Heart left ventricle (tissue), 16 donors: ENCODE results near the gene WIPF1. TPM values are rescaled to one million over a fixed set of nuclear protein-coding genes. Genes with fewer than 3 reads are reported as not detected.
"Not testable (repeated sequence)": the region's sequence is repeated elsewhere in the genome, so short reads cannot be mapped to it uniquely, and the experiment has no call there.

Experiments
- ATAC-seq, 4 donors: fragments of 200-7000 bp; cut with Tn5 transposase; one replicate each; pipeline ENCODE4 v1.9.1; 2020 to 2022; ENCODE audit warnings: moderate library complexity in 4 of 4, mild to moderate bottlenecking in 3 of 4, moderate number of reproducible peaks in 1 of 4
- DNase-seq, 5 donors: peaks; one replicate each; pipeline ENCODE4 v3.0.0-alpha.2; 2020
- H3K27ac ChIP-seq, 12 donors: fragments of 200-600 bp; sonication (generic) in 4 of 12; one replicate each; pipeline versions ENCODE4 v1.5.0 to v1.8.0; 2016 to 2022; ENCODE audit warnings: mild to moderate bottlenecking in 2 of 12
- H3K27me3 ChIP-seq, 9 donors: fragments of 200-600 bp; sonication (generic) in 2 of 9; one replicate each; pipeline versions ENCODE4 v1.5.1 to v1.8.0; 2016 to 2022; ENCODE audit warnings: mild to moderate bottlenecking in 3 of 9
- H3K36me3 ChIP-seq, 9 donors: fragments of 200-600 bp; sonication (generic) in 2 of 9; one replicate each; pipeline versions ENCODE4 v1.5.0 to v1.8.0; 2018 to 2022; ENCODE audit warnings: mild to moderate bottlenecking in 2 of 9
- H3K4me1 ChIP-seq, 12 donors: fragments of 200-600 bp; sonication (generic) in 4 of 12; one replicate each; pipeline versions ENCODE4 v1.5.0 to v1.8.0; 2016 to 2022; ENCODE audit warnings: mild to moderate bottlenecking in 3 of 12
- H3K4me3 ChIP-seq, 12 donors: fragments of 200-600 bp; sonication (generic) in 4 of 12; one replicate each; pipeline versions ENCODE4 v1.5.0 to v1.8.0; 2017 to 2022; ENCODE audit warnings: mild to moderate bottlenecking in 9 of 12, moderate library complexity in 4 of 12
- H3K9me3 ChIP-seq, 12 donors: fragments of 200-600 bp; sonication (generic) in 4 of 12; one replicate each; pipeline versions ENCODE4 v1.5.0 to v1.8.0; 2016 to 2022; ENCODE audit warnings: mild to moderate bottlenecking in 1 of 12
- CTCF ChIP-seq, 12 donors: fragments of 200-600 bp; sonication (generic) in 4 of 12; IDR thresholded peaks; one replicate each; pipeline versions ENCODE4 v1.5.0 to v1.8.0; 2018 to 2022; ENCODE audit warnings: antibody characterized with exemption in 12 of 12, mild to moderate bottlenecking in 5 of 12
- POLR2A ChIP-seq, 2 donors: fragments of 450-650 bp; IDR thresholded peaks; one replicate each; pipeline ENCODE4 v1.6.1; 2017; ENCODE audit warnings: antibody characterized with exemption in 2 of 2, mild to moderate bottlenecking in 2 of 2, moderate library complexity in 2 of 2
- WGBS, 4 donors: extraction: QIAGEN DNeasy Blood & Tissue Kit in 2 of 4; methylation state at CpG; one replicate each; pipeline versions ENCODE4 v1.1.5 to v1.1.7; 2013 to 2018; 5-methylcytosine and 5-hydroxymethylcytosine counted together
- intact Hi-C, 10 donors: fragments of 100-400 bp; cut with DNase I; formaldehyde crosslinking; loops; one replicate each; pipeline versions ENCODE4 v1.11.1 to v1.14.2; 2022
- polyA plus RNA-seq, 2 donors: library from polyadenylated mRNA; stranded (reverse); fragments of 200-250 nt; gene quantifications; one replicate each; pipeline ENCODE4 v1.2.3, GENCODE V29; 2013
- total RNA-seq, 9 donors: library from RNA; depleted of rRNA in 2 of 9; stranded (reverse); fragments of >200 nt in 2 of 9; fragmentation: NEBNext Ultra II Directional in 3 of 9; extraction: Animal tissue kit (Norgen Biotek cat#: 25700) in 3 of 9; gene quantifications; one replicate each; pipeline versions ENCODE4 v1.1.0 to v1.2.4, GENCODE V29; 2016 to 2023
- donor health status: ischemic (EF 13 %, LVEDD 7.1; RV severe dilation, severe dysfunction).
- donor health status: healthy with polysubstance abuse.
- donor health status: DM: no; HTN: yes; CAD: no.
- donor health status: DM: no; HTN: no; CAD: no.
- donor health status: ischemic (EF 25% LVEDD 6.9; RV normal size, moderate dysfunction).
- donor health status: ischemic (EF 25% LVEDD 5.7; RV mildly dilated, moderate dysfunction).
- donor health status: healthy.
- donor health status: DM: yes; HTN: yes; CAD: no.
- donor health status: ischemic (EF 35%, LVEDD 5.7; RV mildly dilated, moderate dysfunction).
- donor health status: nonischemic (EF 11% LVEDD 7.7; RV severe dilation, severe dysfunction).
- donor health status: DM: yes; HTN: yes; CAD: no.
- donor health status: PGD.
- donor health status: ischemic (EF 29% LVEDD 5.4; RV normal size, mild dysfunction).
- donor health status: nonischemic (EF 23%, LVEDD 6.1; RV moderate dilation, normal function).

The WIPF1 gene
- total and polyA plus RNA-seq, 11 donors = 9.7 to 73.2 (median 13.9) TPM

- peaks cover 0 to 5% (median 0%) of the 10 kb centered on the region in 12 donors for H3K9me3 ChIP-seq
- no peak overlapping the region for H3K27ac ChIP-seq
- DNase-seq (no peak), ATAC-seq (no peak)
- 95 to 98% (median 96%) methylated on average over 5 of the region's 5 CpGs for whole genome bisulfite sequencing, 4 donors
- no peaks in the 10 kb centered on the region for H3K27me3 ChIP-seq
- intact Hi-C loops = no loop called here
- H3K4me3 ChIP-seq = no peak overlapping the region
- H3K36me3 ChIP-seq = peaks cover 0 to under 1% (median 0%) of the 10 kb centered on the region in 9 donors
- peaks cover 0 to 20% (median 1%) of the 10 kb centered on the region in 12 donors for H3K4me1 ChIP-seq
- TF ChIP-seq POLR2A (IDR thresholded peaks at IDR 0.05) = no peak
- TF ChIP-seq CTCF (IDR thresholded peaks at IDR 0.05) = no peak
Observed at GRCh38 chr2:174552880-174553279, 44.7 kb downstream of the WIPF1 start.

GRCh38 chr2:174551697-174552096 is 45.9 kb downstream of the WIPF1 start:
- TF ChIP-seq POLR2A (IDR thresholded peaks at IDR 0.05) (no peak), CTCF (IDR thresholded peaks at IDR 0.05) (no peak)
- H3K4me1 ChIP-seq = peaks cover 0 to 20% (median 1%) of the 10 kb centered on the region in 12 donors
- no peak overlapping the region for H3K27ac ChIP-seq
- 93 to 98% (median 96%) methylated on average over 4 of the region's 4 CpGs for WGBS, 4 donors
- H3K4me3 ChIP-seq = no peak overlapping the region
- peaks cover 0 to 5% (median 0%) of the 10 kb centered on the region in 12 donors for H3K9me3 ChIP-seq
- DNase-seq (no peak), ATAC-seq (no peak)
- H3K36me3 ChIP-seq = no peaks in the 10 kb centered on the region
- no peaks in the 10 kb centered on the region for H3K27me3 ChIP-seq
- intact Hi-C loops = no loop called here

- WGBS, 4 donors = 85 to 89% (median 87%) methylated on average over 24 of the region's 24 CpGs
- H3K4me3 ChIP-seq, DNase-seq, H3K9me3 ChIP-seq, H3K27me3 ChIP-seq, H3K27ac ChIP-seq, ATAC-seq, H3K36me3 ChIP-seq, H3K4me1 ChIP-seq, intact Hi-C loops: not testable (repeated sequence)
Observed at GRCh38 chr2:174548646-174549045, 49.0 kb downstream of the WIPF1 start.

GRCh38 chr2:174548021-174548420 is 49.6 kb downstream of the WIPF1 start:
- intact Hi-C loops, H3K36me3 ChIP-seq, H3K27me3 ChIP-seq, H3K27ac ChIP-seq, H3K4me1 ChIP-seq, ATAC-seq, DNase-seq, H3K4me3 ChIP-seq, H3K9me3 ChIP-seq: not testable (repeated sequence)
- 91 to 95% (median 94%) methylated on average over 7 of the region's 7 CpGs for WGBS, 4 donors

- H3K4me1 ChIP-seq = no peaks in the 10 kb centered on the region
- H3K27ac ChIP-seq = no peak overlapping the region
- DNase-seq (no peak), ATAC-seq (peak in 3 of 4 donors; percentile 37 to 70 (median 53))
- H3K36me3 ChIP-seq = no peaks in the 10 kb centered on the region
- TF ChIP-seq CTCF (IDR thresholded peaks at IDR 0.05) (peak in 8 of 12 donors; percentile 15 to 36 (median 24)), POLR2A (IDR thresholded peaks at IDR 0.05) (no peak)
- intact Hi-C loops = loop anchor here in 1 of 10 donors (2.0 kb wide), 1 partner anchor 84 kb away; no protein-coding TSS in a partner anchor
- no peak overlapping the region for H3K4me3 ChIP-seq
- peaks cover 0 to 3% (median 0%) of the 10 kb centered on the region in 9 donors for H3K27me3 ChIP-seq
- no peaks in the 10 kb centered on the region for H3K9me3 ChIP-seq
- WGBS, 4 donors = 78 to 83% (median 82%) methylated on average over 21 of the region's 21 CpGs
Observed at GRCh38 chr2:174546519-174547506, 50.8 kb downstream of the WIPF1 start.
